ENCODE measurements around the gene AMN. TPM values are rescaled to one million over a fixed set of nuclear protein-coding genes. Genes with fewer than 3 reads are reported as not detected.

The AMN gene
- total RNA-seq, 1 donor from 2014 or later, result 0.06 TPM

DNA sequence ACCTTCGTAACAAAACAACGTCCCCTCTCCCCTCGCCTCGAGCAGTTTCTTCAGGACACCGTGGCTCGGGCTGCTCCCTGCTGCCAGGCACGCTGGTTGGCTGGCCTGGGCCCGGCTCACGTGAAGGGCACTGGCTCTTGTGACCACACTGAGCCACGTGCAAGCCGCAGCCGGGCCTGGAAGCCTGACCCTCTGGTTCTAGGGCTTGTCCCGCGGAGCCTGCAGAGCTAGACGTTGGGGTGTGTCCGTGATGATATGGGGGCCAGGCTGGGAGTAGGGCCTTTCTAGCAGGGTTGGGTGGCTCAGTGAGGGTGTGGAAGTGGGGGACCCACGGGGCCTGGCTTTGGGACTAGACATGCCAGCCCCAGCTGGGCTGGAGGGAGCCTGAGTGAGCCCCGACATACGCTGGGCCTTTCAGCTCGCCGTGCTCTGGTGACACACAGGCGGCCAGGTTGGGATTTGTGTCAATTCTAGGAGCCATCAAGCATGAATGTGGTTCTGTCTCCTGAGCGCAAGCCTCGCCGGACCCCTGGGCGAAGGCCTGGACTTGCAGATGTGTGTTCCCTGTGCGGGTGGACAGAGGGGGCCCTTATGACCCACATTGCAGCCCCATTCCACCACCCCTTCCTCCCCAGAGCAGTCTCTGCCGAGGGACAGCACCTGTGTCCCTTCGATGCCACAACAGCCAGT is 13.6 kb upstream of the AMN start:
- no peak for DNase-seq (ENCODE audit: low read depth)
- TF ChIP-seq, protein P1, sequence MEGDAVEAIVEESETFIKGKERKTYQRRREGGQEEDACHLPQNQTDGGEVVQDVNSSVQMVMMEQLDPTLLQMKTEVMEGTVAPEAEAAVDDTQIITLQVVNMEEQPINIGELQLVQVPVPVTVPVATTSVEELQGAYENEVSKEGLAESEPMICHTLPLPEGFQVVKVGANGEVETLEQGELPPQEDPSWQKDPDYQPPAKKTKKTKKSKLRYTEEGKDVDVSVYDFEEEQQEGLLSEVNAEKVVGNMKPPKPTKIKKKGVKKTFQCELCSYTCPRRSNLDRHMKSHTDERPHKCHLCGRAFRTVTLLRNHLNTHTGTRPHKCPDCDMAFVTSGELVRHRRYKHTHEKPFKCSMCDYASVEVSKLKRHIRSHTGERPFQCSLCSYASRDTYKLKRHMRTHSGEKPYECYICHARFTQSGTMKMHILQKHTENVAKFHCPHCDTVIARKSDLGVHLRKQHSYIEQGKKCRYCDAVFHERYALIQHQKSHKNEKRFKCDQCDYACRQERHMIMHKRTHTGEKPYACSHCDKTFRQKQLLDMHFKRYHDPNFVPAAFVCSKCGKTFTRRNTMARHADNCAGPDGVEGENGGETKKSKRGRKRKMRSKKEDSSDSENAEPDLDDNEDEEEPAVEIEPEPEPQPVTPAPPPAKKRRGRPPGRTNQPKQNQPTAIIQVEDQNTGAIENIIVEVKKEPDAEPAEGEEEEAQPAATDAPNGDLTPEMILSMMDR (conservative IDR thresholded peaks at IDR 0.05; ENCODE audit: low read depth, low read length), result no peak
- H3K4me3 ChIP-seq (ENCODE audit: low read depth, low read length), result no peak overlapping the region

DNA sequence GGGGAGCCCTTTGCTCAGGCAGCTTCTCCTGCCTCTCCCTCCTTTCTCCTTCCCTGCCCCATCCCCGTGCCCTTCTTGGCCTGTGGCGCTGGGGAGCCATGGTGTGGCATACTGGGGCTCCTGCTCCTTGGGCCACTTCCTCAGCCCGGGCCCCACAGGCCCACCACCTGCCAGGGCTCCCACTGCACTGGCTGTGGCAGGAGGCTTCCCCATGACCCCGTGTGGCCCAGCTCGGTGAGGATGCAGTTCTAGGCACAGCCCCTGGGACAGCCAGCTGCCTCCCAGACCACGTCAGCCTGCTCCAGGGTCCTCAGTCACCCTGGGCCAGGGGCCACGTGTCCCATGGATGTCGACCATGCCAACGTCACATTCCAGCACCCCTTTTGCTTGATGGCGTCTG is 13.0 kb upstream of the AMN start:
- TF ChIP-seq, protein P1 (conservative IDR thresholded peaks at IDR 0.05; ENCODE audit: low read depth, low read length), result no peak
- no peak overlapping the region for H3K4me3 ChIP-seq (ENCODE audit: low read depth, low read length)
- DNase-seq (ENCODE audit: low read depth), result no peak

DNA sequence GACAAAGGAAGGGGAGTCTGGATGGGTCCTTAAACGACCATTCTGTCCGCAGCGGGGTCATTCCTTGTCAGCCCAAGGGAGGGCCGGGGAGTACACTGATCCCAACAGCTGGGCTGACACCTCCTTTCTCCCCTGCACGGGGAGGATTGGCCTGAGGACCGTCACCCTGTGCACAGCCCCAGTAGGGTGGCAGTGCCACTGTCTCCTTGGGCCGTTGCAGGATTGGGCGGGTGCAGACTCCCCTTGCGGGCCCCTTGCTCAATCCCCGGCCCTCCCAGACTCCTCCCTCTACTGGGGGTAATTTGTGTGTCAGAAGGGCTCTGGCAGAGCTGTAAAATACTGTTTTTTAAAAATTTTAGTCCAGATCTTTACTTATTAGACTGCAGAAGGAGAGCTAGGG is 12.6 kb upstream of the AMN start:
- no peak overlapping the region for H3K4me3 ChIP-seq (ENCODE audit: low read depth, low read length)
- TF ChIP-seq, protein P1 (conservative IDR thresholded peaks at IDR 0.05; ENCODE audit: low read depth, low read length), result no peak
- DNase-seq (ENCODE audit: low read depth), result no peak

DNA sequence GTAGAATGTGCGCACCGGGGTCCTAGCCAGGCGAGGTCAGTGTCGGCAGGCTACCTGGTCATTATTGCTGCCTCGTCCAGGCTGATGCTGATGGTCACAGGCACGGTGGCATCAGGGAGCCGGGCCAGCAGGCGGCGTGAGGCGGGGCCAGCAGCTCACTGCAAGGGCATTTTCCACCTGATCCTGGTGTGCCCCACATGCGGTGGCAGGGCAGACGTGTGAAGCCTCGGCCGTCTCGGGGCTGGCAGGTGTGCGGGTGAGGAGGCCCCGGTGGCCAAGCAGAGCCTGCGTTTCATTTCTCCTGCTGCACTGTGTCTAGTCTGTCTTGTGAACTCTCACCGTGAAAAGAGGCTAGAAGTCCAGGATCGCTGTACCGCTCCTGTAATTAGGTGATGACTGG is 12.0 kb upstream of the AMN start:
- no peak for DNase-seq (ENCODE audit: low read depth)
- no peak overlapping the region for H3K4me3 ChIP-seq (ENCODE audit: low read depth, low read length)
- TF ChIP-seq, protein P1 (conservative IDR thresholded peaks at IDR 0.05; ENCODE audit: low read depth, low read length), result no peak

DNA sequence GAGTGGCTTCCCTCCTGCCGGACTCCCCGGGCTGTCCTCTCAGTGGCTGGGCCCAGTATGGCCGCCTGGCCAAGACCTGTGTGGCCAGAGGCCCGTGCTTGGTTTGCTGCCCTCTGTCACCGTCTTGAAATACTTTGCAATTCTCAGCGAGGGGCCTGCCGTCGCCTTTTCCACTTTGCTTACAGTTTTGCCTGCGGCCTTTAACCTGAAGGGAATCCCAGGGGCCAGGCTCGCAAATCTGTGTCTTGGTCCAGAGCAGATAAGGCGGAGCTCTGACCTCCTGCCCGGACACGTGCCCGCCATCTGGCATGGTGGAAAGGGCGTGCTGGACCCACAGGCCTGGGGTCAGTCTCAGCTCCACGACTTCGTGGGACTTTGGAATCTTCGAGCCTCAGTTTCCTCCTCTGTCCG is 10.9 kb upstream of the AMN start:
- DNase-seq (ENCODE audit: low read depth), result no peak
- no peak overlapping the region for H3K4me3 ChIP-seq (ENCODE audit: low read depth, low read length)
- TF ChIP-seq, protein P1 (conservative IDR thresholded peaks at IDR 0.05; ENCODE audit: low read depth, low read length), result no peak

DNA sequence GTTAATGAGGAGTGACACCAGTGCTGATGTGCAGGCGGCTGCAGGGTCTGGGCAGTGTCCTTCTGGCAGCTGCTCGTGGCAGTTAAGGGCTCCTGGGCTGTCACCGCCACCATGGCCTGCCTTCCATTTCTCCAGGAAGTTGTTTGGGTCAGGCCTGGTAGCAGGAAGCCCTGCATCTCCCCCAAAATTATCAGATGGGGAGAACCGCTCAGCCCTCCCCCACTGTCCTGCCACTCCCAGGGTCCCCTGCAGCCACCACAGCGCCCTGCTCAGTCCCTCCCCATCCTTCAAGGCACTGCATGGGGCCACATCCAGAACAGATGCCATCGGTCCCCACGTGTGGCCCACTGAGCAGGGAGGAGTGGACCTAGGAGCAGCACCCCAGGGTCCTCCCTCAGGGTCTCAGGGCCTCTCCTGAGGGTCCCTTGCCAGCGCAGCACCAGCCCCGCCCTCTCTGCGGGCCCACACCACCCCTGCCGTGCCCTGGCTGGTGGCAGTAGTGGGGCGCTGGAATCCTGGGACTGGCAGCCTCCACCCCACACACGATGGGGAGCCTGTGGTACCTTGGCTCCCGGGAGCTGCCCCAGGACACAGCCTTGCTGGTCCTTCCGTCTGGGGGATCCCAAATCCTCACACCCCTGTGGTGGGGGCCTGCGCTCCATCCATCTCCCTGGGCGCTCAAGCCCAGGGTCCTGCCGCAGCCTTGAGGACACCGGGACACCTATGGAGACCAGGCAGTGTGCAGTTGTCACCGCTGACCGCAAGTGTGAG is 10.3 kb upstream of the AMN start:
- H3K4me3 ChIP-seq (ENCODE audit: low read depth, low read length), result no peak overlapping the region

More for the DNA sequence above, 10.3 kb upstream of the AMN start:
- TF ChIP-seq, protein P1 (conservative IDR thresholded peaks at IDR 0.05; ENCODE audit: low read depth, low read length), result no peak
- DNase-seq (ENCODE audit: low read depth), result no peak

Data from epithelial cell of proximal tubule (primary cell).